Esophagus muscularis mucosa (tissue), 3 donors: ENCODE data around the gene ZMYND15.

Experiments
- CTCF ChIP-seq, 3 experiments: fragments of 200-600 bp in 2 of 3; fragments of 450-650 bp in 1 of 3; sonication (generic) in 2 of 3; IDR thresholded peaks; one replicate each; pipeline ENCODE4 v1.5.1; 2017 to 2019; ENCODE audit warnings: antibody characterized with exemption in 3 of 3, mild to moderate bottlenecking in 2 of 3, moderate library complexity in 1 of 3
- POLR2A ChIP-seq: fragments of 450-650 bp; IDR thresholded peaks from one replicate; pipeline ENCODE4 v1.6.1; 2017; ENCODE audit warnings: antibody characterized with exemption, moderate library complexity, mild to moderate bottlenecking, low read depth

DNA sequence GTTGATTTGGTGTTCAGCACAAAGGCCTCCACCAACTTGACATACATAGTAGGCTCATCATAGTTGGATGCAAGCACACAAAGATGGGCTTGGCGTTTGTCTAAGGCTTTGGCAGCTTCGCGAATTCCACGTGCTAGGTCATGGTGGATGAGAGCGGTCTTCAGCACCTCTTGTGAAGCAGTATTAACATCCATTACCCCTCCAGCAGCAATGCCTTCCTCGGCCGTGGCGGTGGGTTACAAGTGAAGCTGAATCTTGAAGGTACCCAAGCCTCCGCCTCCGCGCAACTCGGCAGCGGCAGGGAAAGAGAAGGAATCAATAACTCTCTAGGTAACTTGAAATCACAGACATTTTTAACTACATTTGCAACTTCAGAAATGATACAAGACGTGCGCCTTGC lies 34.6 kb upstream of the ZMYND15 start:
- TF ChIP-seq CTCF (IDR thresholded peaks at IDR 0.05) (no peak), POLR2A (no peak)
